Hepatocyte (in vitro differentiated cells): ENCODE data around the gene ORC2. TPM values are rescaled to one million over a fixed set of nuclear protein-coding genes. Genes with fewer than 3 reads are reported as not detected.

Experiments used
- DNase-seq: peaks from one replicate; pipeline ENCODE4 v3.0.0-alpha.2; 2016; ENCODE audit warnings: low spot score
- H2AFZ ChIP-seq: fragments of 200-600 bp; sonication (generic); 2 replicates; pipeline ENCODE4 v1.6.0; 2016; ENCODE audit warnings: antibody characterized with exemption, mild to moderate bottlenecking
- H3K27ac ChIP-seq: fragments of 200-600 bp; sonication (generic); 2 replicates; pipeline ENCODE4 v1.5.1; 2016; ENCODE audit warnings: mild to moderate bottlenecking
- H3K27me3 ChIP-seq: fragments of 200-600 bp; sonication (generic); 2 replicates; pipeline ENCODE4 v1.6.1; 2016
- H3K36me3 ChIP-seq: fragments of 200-600 bp; sonication (generic); replicated peaks from 2 replicates; pipeline ENCODE4 v1.5.1; 2016; ENCODE audit warnings: low read depth; ENCODE audit not compliant: insufficient read depth
- H3K4me1 ChIP-seq: fragments of 200-600 bp; sonication (generic); 2 replicates; pipeline ENCODE4 v1.5.1; 2016; ENCODE audit warnings: mild to moderate bottlenecking, moderate library complexity; ENCODE audit not compliant: insufficient read depth
- H3K4me2 ChIP-seq: fragments of 200-600 bp; sonication (generic); 2 replicates; pipeline ENCODE4 v1.6.0; 2016
- H3K4me3 ChIP-seq: fragments of 200-600 bp; sonication (generic); 2 replicates; pipeline ENCODE4 v1.5.1; 2016; ENCODE audit warnings: mild to moderate bottlenecking
- H3K79me2 ChIP-seq: fragments of 200-600 bp; sonication (generic); 2 replicates; pipeline ENCODE4 v1.6.0; 2017; ENCODE audit warnings: mild to moderate bottlenecking
- H3K9me2 ChIP-seq: fragments of 200-600 bp; sonication (generic); replicated peaks from 2 replicates; pipeline ENCODE4 v1.6.0; 2017; ENCODE audit warnings: mild to moderate bottlenecking; ENCODE audit not compliant: insufficient read depth
- H3K9me3 ChIP-seq: fragments of 200-600 bp; sonication (generic); 2 replicates; pipeline ENCODE4 v1.5.1; 2016; ENCODE audit warnings: low read depth, mild to moderate bottlenecking
- H4K20me1 ChIP-seq: fragments of 200-600 bp; sonication (generic); 2 replicates; pipeline ENCODE4 v1.6.0; 2016; ENCODE audit warnings: mild to moderate bottlenecking; ENCODE audit not compliant: insufficient read depth, poor library complexity, severe bottlenecking
- CTCF ChIP-seq: fragments of 200-600 bp; sonication (generic); IDR thresholded peaks from 2 replicates; pipeline ENCODE4 v1.5.1; 2016; ENCODE audit warnings: antibody characterized with exemption, mild to moderate bottlenecking; ENCODE audit not compliant: poor library complexity
- EZH2 ChIP-seq: fragments of 200-600 bp; sonication (generic); IDR thresholded peaks from 2 replicates; pipeline ENCODE4 v1.6.1; 2016; ENCODE audit warnings: antibody characterized with exemption, mild to moderate bottlenecking, borderline replicate concordance
- EZH2phosphoT487 ChIP-seq: fragments of 200-600 bp; sonication (generic); IDR thresholded peaks from one replicate; pipeline ENCODE4 v1.6.1; 2018; ENCODE audit warnings: antibody characterized with exemption, mild to moderate bottlenecking, low read depth, moderate library complexity; ENCODE audit not compliant: unreplicated experiment, severe bottlenecking
- WGBS: methylation state at CpG from one replicate; pipeline ENCODE4 v1.1.6; 2016; ENCODE audit warnings: low lambda C conversion rate; ENCODE audit errors: missing lambda C conversion rate; 5-methylcytosine and 5-hydroxymethylcytosine counted together
- polyA plus RNA-seq: library from polyadenylated mRNA; unstranded; fragments of >200 nt; fragmentation: Nextera tagmentation; extraction: Ambion mirVana; gene quantifications from 2 replicates; pipeline ENCODE4 v1.2.1, GENCODE V29; 2016
- small RNA-seq: library from RNA; depleted of rRNA; stranded (forward); fragments of <200 nt; gene quantifications from one replicate; pipeline ENCODE3, GENCODE V24; 2014
- total RNA-seq: library from RNA; depleted of rRNA; stranded (reverse); fragments of >200 nt; gene quantifications from 2 replicates; pipeline ENCODE4 v1.2.3, GENCODE V29; 2014

Gene ORC2
- total and polyA plus RNA-seq, 2 experiments from 2014 or later: 11.4 to 18.1 TPM

- H3K4me1 ChIP-seq: peaks cover 7% of the 10 kb centered on the region
- no peak overlapping the region for H3K4me3 ChIP-seq
- H3K36me3 ChIP-seq: peaks cover 23% of the 10 kb centered on the region
- DNase-seq: no peak
- no peaks in the 10 kb centered on the region for H3K27me3 ChIP-seq
- H3K27ac ChIP-seq: no peak overlapping the region
- H3K4me2 ChIP-seq: peak overlapping the region; percentile 90
- H4K20me1 ChIP-seq: peaks cover 82% of the 10 kb centered on the region
- H3K9me2 ChIP-seq: no peaks in the 10 kb centered on the region
- TF ChIP-seq EZH2: no peak
- TF ChIP-seq EZH2phosphoT487: no peak
- TF ChIP-seq CTCF: no peak
- no peaks in the 10 kb centered on the region for H3K9me3 ChIP-seq
- WGBS: 83% methylated on average over 12 of the region's 12 CpGs
- H3K79me2 ChIP-seq: peaks cover 84% of the 10 kb centered on the region
- no peak overlapping the region for H2AFZ ChIP-seq
Measured at GRCh38 chr2:200860092-200860795, 103.2 kb downstream of the ORC2 start.

Small RNA genes lying within 50 kb of the gene (small RNA-seq; reads per million reads assigned to genes)
- gene RF00019: not detected
- not detected for gene RNU6-312P
- not detected for gene RNU6-762P

Other genes starting within 250 kb of the ORC2 start
- gene BZW1, start 151.8 kb downstream of the ORC2 start, total RNA-seq: 208 and 237 TPM in 2 replicates
- 133 TPM in 2 replicates for gene BZW1, start 151.8 kb downstream of the ORC2 start, polyA plus RNA-seq
- gene CLK1, start 99.0 kb downstream of the ORC2 start, total RNA-seq: 82.2 and 98.4 TPM in 2 replicates
- 51.0 and 61.6 TPM in 2 replicates for gene CLK1, start 99.0 kb downstream of the ORC2 start, polyA plus RNA-seq
- 56.6 and 59.0 TPM in 2 replicates for gene PPIL3, start 74.6 kb downstream of the ORC2 start, total RNA-seq
- 23.0 and 26.4 TPM in 2 replicates for gene PPIL3, start 74.6 kb downstream of the ORC2 start, polyA plus RNA-seq
- gene NIF3L1, start 74.3 kb downstream of the ORC2 start, total RNA-seq: 17.3 and 23.7 TPM in 2 replicates
- 14.0 and 17.0 TPM in 2 replicates for gene NIF3L1, start 74.3 kb downstream of the ORC2 start, polyA plus RNA-seq
- 8.0 and 9.7 TPM in 2 replicates for gene HYCC2, start 108.0 kb upstream of the ORC2 start, total RNA-seq
- gene HYCC2, start 108.0 kb upstream of the ORC2 start, polyA plus RNA-seq: 6.4 and 6.7 TPM in 2 replicates
- 83.0 and 96.2 TPM in 2 replicates for gene NDUFB3, start 108.3 kb upstream of the ORC2 start, total RNA-seq
- gene NDUFB3, start 108.3 kb upstream of the ORC2 start, polyA plus RNA-seq: 229 and 230 TPM in 2 replicates
- gene CFLAR, start 152.5 kb upstream of the ORC2 start, total RNA-seq: 60.6 and 65.9 TPM in 2 replicates
- 46.0 and 54.1 TPM in 2 replicates for gene CFLAR, start 152.5 kb upstream of the ORC2 start, polyA plus RNA-seq
- gene CASP10, start 219.5 kb upstream of the ORC2 start, total RNA-seq: 7.2 and 11.0 TPM in 2 replicates
- 1.6 and 2.0 TPM in 2 replicates for gene CASP10, start 219.5 kb upstream of the ORC2 start, polyA plus RNA-seq